GM21825 (cell line): ENCODE data around the gene ZNF205.
A peak's percentile ranks its signal among the peaks of the same experiment; 100 is the strongest.

Experiments used
- ATAC-seq: cut with Tn5 transposase; IDR thresholded peaks from one replicate; pipeline ENCODE4 v1.9.1; 2021; ENCODE audit warnings: mild to moderate bottlenecking, moderate library complexity; ENCODE audit not compliant: unreplicated experiment

Gene ZNF205

DNA sequence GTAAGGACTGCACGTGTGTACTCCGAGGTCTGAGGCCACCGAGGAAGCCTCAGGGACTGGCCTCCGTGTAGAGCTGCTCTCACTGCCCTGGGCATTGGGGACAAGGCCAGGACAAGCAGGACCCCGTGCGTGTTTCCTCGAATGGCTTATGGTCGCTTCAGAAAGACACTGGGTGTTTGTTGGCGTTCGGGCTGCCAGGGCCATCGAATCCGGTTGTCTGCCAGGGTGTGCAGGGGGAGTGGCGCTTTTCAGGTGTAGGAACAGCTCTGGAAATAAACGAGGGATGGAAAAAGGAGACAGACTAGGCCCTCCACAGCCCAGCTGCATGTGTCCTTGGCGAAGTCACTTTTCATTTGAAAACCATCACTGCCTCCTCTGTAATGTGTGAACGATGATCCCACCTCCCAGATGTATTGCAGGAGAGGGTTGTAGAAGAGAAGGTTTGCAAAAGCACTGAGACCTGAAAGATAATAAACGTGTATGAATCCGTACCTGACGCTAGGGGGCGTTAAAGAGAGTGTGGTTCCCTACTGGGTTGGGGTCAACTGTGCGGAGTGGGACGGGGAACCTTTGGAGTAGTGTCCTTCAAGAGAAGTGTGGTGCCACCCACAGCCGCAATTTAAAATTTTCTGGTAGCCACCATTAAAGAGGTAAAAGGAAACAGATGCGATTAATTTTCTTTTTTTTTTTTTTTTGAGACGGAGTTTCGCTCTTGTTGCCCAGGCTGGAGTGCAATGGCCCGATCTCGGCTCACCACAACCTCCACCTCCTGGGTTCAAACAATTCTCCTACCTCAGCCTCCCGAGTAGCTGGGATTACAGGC lies 11.2 kb upstream of the ZNF205 start:
- ATAC-seq = no peak

DNA sequence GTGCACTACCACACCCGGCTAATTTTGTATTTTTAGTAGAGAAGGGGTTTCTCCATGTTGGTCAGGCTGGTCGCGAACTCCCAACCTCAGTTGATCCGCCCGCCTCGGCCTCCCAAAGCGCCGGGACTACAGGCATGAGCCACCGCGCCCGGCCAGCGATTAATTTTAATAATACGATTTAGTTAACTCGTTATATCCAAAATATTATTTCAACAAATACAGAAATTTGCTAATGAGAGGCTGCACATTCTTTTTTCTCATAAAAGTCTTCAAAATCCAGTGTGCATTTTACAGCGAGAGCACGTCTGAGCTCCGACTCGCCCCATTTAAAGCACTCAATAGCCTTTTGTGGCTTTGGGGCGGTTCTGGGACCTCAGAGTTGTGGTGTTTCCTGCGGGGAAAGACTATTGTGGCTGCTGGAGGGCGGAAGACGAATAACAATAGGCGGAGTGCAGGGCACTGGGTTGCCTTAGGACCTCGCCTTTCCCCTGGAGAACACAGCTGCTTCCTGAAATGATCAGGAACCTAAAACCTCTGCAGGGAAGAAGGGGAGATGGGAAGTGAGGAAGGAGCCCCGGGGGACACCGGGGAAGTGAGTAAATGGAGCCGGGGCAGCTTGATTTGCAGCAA lies 10.4 kb upstream of the ZNF205 start:
- ATAC-seq = no peak

DNA sequence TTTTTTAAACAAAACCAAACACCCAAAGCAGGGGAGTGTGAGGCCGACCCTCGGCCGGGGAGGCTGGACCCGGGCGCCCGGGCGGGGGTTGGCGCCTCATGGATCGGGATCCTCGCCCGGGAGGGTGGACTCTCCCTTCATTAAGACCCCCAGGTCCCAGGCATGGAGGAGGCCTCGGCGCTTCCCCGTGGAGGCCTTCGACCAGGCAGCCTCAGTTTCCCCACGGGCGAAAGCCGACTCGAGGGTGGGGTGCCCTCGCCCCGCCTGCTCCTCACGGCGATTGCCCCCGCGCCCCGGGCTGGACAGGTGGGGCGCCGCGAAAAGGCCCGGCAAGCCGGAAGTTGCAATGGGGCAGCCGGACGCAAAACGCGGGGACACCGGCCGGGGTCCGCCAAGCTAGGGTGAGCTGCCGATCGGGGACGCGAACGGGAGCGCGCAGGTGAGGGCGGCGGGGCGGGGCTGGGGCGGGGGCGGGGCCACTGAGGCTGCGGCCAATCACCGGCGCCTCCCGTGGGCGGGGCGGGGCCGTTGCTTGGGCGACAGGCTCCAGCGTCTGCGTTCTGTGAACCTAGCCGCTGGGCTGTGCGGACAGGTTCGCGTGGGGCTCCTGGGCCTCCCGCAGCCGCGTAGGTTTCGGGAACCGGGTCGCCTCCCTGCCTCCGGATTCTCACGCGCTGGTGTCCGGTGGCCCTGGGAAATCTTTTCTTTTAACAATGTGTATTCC lies 6.0 kb upstream of the ZNF205 start:
- peak; percentile 78 for ATAC-seq

DNA sequence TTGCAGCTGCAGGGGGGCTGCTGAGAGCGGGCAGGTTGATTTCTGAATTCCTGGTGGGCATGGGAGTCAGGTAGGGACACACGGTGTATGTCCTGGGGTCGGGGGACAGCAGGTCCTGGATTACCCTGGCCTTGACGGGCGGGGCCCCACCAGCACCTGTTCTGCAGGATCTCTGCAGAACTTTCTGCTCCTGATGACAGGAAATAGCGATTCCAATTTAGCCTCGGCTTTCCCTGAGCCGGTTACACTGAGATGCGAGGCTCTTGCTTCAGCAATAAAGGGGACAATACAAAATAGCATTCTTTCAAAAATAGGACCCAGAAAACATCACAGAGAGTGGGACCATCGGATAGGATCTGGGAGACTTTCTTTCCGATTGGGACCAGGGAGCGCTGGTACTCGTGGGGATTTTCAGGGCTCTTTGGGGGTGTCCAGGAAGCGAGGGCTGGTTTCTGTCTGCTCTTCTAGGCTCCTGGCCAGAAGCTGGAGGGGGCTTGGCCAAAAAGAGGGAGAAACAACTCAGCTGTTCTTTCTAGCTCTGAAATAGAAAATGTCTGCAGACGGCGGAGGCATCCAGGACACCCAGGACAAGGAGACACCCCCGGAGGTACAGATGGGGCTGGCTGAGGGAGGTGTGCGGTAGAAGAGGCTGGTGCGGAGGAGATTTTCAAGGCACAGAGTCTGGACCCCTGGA lies 642 bp downstream of the ZNF205 start:
- ATAC-seq = no peak

DNA sequence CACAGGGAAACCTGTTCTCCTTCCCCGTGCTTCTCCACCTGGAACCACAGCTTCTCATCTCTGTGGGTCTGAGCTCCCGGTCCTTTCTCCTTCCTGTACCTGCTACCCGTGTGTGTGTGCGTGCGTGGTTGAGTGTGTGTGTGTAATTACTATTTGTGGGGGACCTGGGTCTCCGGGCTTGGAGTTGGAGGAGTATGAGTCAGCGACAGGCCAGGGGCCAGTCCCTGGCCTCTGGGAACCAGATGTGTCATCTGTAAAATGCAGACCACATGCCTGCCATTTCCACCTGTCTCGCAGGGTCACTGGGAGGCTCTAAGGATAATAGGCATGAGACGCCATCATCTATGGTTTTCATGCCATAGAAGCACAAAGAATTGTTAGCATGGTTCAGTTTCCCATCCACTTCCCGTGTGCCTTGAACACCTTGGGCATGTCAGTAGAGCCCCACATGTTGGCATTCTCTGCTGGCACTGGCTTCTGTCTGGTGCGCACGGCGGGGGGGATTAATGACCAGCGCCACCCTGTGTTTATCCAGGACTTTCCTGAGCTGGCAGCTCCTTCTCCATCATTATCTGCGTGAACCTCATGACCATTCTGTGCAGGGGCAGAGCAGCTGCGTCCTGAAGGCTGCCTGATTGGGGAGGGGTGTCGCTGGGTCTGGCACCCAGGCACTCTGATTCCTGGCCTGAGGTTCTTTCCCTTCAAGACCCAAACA lies 1.5 kb downstream of the ZNF205 start:
- ATAC-seq = no peak

DNA sequence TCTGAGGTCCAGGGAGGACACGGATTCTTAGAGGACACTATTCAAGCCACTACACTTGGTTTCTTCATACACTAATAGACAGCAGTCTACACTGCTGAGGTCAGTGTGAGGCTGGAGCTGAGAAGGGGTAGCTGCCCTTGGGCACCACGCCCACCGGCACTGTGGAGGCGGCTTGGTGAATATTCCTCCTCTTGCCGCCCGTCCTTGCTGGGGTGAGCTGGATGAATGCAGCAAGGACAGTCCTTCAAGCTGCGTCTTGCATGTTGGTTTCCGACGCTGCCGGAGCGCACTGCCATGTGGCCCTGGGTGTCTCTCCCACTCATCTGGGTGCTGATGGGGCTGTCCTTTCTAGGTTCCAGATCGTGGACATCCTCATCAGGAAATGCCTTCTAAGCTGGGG lies 2.6 kb downstream of the ZNF205 start:
- no peak for ATAC-seq

DNA sequence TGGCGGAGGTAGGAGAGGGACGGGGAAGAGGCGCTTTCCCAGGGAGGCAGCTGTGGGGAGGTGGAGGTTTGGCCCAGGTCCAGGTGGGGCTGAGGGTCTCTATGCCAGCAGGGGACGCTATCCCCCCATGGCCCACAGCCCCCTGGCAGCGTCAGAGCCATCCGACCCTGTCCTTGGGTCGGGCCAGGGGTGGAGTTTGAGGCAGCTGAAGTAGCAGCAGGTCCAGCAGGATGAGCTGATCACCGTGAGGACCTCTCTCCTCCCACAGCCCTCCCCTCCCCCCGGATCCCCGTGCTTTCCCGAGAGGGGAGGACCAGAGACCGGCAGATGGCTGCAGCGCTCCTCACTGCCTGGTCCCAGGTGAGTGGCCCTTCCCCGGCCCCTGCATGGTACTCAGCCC lies 3.2 kb downstream of the ZNF205 start:
- ATAC-seq = no peak

DNA sequence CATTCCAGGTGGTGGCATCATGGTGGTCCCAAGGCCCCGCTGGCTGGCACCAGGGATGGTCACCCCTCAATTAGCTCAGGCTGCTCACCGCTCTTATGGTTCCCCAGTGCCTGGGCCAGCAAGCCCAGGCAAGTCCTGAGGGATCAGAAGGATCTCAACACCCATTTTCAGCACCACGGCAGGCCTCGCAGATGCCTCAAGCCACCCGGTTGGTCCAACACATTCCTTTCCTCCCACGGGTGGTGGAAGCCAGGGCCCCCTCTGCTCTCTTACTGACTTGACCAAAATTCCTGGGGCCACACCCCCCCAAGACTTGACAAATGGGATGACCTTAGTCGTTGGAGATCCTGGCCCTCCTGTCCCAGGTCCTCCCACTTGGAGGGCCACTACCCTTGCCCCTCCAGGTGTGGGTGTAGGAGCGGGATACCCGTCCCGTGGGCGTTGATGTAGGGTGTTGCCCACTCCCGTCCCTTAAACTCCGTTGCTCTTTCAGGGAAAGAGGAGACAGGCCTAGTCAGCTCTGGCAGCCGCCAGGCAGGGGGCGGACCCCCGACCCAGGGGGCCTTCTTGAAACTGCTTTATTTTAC lies 5.9 kb downstream of the ZNF205 start:
- no peak for ATAC-seq

DNA sequence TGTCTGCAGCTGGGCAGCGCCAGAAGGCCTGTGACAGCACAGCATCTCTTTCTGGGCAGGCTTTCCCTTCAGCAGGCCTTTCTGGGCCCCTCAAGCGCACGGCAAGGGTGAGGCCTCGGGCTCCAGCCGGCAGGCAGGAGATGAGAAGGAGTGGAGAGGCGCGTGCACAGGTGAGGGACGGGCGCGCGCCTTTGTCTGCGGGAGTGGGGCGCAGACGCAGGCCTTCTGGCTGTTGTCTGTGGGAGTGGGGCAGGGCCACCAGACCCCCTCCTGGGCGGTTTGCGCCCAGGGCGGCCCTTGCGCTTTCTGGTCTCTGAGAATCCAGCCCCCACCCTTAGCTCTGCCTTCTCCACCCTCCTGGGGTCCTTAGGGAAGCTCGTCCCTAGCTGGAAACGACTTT lies 6.5 kb downstream of the ZNF205 start:
- no peak for ATAC-seq

DNA sequence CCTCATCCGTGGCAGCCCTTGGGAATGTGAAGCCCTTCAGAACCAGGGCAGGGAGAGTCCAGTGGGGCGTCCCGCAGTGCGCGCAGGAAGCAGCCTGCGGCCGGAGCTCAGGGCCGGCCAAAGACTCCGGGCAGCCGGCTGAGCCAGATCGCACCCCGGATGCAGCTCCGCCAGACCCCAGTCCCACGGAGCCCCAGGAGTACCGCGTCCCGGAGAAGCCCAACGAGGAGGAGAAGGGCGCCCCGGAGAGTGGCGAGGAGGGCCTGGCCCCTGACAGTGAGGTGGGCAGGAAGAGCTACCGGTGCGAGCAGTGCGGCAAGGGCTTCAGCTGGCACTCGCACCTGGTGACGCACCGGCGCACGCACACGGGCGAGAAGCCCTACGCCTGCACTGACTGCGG lies 6.9 kb downstream of the ZNF205 start:
- no peak for ATAC-seq

DNA sequence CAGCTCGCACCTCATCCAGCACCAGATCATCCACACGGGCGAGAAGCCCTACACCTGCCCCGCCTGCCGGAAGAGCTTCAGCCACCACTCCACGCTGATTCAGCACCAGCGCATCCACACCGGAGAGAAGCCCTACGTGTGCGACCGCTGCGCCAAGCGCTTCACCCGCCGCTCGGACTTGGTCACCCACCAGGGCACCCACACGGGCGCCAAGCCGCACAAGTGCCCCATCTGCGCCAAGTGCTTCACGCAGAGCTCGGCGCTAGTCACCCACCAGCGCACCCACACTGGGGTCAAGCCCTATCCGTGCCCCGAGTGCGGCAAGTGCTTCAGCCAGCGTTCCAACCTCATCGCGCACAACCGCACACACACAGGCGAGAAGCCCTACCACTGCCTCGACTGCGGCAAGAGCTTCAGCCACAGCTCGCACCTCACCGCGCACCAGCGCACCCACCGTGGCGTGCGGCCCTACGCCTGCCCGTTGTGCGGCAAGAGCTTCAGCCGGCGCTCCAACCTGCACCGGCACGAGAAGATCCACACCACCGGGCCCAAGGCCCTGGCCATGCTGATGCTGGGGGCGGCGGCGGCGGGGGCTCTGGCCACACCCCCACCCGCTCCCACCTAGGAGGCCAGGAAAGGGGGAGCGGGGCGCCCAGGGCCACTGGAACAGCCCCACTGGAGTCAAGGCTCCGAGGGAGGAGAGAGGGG lies 7.5 kb downstream of the ZNF205 start:
- no peak for ATAC-seq

DNA sequence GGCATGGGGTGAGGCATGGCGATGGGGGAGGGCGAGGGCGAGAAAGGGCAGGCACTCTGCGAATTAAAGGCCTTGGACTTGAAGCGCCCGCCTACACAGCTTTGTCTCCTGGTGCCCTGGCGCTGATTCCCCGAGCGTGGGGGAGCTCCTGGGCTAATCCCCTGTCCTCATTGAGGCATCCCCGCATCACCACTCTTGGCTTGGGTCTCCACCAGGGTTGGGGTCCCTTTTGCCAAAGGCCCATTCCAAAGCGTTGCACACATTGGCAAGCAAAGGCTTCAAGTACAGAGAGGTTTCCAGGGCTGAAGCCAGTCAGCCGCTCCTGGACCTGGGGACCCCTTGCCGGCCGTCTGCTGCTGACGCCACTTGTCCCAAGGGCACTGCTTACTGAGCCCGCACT lies 8.0 kb downstream of the ZNF205 start:
- no peak for ATAC-seq

DNA sequence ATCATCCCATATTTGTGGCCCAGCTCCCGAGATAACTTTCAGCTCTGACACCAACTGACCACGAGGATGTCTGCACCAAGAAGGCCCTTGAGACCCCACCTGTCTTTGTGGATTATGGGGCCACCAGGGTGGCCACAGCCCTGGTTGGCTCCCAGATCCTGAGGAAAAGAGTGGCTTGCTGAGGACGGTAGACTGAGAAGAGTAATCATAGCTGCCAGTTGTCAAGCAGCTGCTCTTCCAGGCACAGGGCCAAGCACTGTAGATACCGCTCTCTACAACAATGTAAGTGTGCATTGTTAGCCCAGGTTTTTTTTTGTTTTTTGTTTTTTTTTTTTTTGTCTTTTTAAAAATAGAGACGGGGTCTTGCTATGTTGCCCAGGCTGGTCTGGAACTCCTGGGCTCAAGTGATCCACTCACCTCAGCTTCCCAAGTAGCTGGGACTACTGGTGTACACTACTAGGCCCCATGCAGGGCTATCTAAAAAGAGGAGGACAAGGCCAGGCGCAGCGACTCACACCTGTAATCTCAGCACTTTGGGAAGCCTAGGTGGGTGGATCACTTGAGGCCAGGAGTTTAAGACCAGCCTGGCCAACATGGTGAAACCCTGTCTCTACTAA lies 9.6 kb downstream of the ZNF205 start:
- no peak for ATAC-seq

DNA sequence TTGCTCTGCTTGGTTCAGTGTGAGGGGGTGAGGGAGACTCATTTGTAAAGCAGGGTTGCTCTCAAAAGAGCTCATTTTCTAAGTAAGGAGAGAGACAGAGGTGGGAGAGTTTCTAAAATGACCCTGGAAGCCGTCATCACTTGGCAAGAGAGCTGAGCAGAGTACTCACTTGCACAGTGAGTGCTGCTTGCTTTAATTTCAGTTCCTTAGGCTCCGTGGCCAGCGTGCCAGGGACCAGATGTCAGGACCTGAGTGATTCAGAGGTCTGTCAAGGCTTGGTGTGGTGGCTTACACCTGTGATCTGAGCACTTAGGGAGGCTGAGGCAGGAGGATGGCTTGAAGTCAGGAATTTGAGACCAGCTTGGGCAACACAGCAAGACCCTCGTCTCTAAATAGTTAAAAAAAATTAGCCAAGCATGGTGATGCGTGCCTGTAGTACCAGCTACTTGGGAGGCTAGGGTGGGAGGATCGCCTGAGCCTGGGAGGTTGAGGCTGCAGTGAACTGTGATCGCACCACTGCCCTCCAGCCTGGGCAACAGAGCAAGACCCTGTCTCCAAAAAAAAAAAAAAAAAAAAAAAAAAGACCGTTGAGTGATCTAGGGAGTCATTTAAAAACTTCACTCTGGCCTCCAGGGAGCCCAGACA lies 10.7 kb downstream of the ZNF205 start:
- no peak for ATAC-seq

DNA sequence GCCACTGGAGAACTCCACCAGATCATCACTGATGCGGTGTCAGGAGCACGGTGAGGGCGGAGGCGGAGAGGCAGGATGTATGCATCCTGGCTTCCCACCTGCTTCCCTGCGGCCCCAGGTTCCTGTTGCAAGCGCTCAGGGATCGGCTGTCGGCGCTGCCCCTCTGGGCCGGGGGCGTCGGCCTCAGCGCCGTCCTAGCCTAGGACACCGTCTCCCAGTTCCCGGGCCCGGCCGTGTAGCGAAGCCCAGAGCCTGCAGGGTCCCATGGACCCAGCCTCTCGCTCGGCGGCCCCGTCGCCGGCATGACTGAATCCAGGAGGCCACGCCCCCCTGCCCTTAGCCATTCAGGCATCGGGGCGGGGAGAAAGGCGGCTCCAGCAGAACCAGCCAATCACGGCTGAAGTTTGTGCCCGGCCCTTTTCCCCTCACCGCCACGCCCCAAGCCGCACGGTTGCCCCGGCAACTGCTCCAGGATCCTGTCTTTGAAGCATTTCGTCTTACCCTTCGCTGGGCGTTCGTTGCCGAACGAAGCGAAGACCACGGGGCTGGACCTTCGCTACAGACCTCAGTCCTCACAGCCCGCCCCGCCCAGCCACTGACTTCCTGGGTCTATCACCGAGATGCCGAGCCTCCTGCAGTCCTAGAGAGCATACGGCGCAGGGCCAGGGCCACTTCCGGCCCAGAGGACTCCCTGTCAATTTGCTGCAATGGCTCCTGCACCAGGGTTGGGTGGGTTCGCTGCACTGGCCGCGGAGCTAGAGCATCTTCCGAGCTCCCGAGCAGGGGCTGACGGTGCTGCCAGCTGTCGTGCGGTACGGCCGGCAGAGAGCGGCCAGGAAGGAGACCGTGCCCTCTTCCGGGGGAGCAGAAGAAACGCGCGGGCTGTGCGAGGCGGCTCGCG lies 11.8 kb downstream of the ZNF205 start:
- peak; percentile 78 for ATAC-seq

DNA sequence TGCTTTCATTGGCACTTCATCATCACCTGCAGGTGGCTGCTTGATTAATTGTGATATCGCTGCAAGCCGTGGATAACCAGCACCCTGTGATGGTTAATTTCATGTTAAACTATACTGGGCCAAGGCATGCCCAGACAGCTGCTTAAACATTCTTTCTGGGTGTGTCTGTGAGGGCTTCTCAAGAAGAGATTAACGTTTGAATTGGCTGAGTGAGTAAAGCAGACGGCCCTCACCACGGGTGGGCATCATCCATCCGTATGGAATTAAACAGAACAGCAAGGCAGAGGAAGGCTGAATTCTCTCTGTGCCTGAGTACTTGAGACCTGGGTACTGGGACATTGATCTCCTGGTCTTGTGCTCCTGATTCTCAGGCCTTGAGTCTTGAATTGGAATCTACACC lies 15.4 kb downstream of the ZNF205 start:
- ATAC-seq = no peak

DNA sequence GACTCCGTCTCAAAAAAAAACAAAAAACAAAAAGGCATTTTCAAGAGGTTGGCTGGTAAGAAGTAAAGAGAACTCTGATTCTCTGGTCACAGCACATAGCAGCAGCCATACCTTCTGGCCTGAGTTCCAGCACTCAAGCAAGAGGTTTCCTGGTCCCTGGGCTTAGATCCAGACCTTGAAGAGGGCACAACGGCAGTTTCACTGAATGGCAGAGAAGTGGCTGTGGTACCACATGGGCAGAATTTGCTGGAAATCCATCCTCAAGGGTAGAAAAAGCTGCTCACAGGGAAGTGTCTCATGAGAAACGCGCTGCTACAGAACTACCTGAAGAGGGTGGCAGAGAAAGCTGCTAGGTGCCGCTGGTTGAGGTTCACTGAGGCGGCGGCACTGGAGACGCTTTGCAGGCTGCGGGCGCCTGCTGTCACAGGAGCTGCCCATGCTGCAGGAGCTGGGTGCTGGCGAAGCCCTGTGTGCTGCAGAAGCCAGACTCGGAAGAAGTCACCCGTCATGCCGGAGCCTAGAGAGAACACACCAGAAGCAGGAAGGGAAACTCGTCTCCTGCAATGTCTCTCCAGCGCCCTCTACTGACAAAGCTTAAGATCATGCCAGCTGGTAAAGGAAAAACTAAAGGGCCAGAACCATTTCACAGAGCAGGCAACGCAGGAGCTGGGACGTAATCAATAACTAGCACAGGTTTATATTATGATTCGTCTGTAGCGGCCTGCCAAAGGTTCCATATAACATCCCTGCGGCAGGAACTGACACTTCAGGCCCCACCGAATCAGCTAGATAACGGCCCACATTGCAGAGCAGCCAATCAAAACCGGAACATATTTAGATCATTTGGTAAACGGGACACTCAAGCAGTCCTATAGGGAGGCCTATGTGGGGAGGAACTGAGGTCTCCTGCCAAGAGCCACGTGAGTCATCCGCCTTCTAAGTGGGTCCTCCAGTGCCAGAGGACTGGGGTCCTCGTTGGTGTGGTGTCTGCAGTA lies 17.0 kb downstream of the ZNF205 start:
- no peak for ATAC-seq
